T-helper 2 cell (primary cell): ENCODE data around the gene GAL3ST3.
"Not testable (repeated sequence)": the region's sequence is repeated elsewhere in the genome, so short reads cannot be mapped to it uniquely, and the experiment has no call there.

Experiments used
- DNase-seq, 5 experiments: peaks; one replicate each; pipeline versions ENCODE4 v3.0.0 to v3.0.0-alpha.2; 2012 to 2022

GAL3ST3 gene

DNA sequence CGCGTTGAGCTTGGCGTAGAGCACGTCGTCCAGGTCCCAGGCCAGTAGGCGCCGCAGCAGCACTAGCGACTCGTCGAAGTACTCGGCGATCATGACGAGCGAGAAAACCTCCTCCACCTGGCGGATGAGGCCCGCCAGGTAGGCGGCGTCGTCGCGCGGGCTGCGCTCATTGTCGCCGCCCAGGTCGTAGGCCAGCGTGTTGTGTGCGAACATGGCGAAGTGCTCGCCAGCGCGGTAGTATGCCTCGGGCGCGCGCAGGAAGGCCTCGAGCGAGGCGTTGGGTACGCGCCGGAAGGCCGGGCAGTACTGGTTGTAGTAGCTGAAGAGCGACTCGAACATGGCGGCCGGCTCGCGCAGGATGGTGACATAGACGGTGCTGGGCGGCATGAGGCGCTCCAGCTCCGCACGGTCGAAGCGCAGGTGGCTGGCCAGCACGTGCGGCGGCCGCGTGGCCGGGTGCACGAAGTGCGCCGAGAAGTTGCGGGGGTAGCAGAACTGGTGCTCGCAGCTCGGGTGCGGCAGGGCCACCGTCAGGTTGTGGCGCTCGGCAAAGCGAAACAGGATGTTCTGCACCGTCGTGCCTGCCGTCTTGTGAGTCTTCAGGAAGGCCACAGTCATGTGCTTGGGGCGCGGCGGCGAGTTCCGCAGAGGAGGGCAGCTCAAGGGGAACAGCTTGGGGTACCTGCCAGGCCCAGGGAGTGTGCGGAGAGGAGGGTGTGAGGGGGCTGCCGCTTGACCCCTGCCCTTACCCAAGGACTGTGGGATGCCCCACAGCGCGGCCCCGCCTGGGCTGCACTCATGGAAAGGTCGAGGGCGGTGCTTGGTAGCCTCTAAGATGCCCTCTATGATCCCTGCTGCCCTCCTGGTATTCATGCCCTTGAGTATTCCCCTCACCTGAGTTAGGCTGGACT is 5.7 kb downstream of the GAL3ST3 start:
- DNase-seq = no peak

DNA sequence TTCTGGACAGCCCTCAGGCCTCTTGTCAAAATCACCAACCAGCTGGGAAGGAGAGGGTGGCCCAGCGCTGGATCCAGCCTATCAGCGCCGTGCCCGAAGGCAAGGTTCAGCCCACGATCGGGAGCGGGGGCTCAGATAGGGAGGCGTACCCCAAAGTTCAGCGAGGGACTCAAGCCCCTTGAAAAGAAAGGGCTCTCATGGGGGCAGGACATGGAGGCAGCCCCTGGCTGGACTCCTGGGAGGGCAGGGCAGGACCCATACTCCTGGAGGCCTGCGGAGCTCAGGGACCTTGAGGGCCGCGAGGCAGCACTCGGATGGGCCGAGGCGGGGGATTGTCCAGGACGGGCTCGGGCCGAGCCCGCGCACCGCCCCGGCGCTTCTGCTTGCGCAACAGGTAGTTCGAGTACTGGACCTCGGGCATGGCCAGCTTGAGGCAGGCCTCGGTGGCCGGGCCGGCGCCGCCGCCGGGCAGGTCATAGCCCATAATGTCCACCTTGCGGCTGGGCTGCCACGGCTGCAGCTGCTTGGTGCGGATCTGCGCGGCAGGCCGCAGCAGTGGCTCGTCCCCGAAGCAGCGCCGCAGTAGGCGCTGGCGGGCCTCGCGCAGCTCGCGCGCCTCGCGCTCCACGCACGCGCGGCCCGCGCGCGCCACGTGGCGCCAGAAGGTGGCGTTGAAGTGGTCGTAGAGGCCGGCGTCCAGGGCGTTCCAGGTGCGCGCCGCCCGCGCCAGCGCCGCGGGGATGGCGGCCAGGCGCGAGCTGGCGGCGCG is 6.5 kb downstream of the GAL3ST3 start:
- no peak for DNase-seq

DNA sequence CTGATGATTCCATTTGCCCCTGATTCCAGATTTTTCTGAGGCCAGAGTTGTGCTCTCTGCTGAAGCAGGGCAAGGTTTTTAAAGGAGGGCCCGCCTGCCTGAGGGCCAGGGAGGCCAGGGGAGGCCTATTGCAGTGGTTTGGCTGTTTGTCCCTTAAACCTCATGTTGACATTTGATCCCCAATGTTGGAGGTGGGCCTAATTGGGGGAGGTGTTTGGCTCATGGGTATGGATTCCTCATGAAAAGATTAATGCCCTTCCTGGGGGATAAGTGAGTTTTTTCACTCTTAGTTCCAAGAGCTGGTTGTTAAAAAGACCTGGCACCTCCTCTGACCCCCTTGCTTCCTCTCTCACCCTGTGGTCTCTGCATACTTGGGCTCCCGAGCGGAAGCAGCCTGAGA is 9.2 kb downstream of the GAL3ST3 start:
- no peak for DNase-seq

DNA sequence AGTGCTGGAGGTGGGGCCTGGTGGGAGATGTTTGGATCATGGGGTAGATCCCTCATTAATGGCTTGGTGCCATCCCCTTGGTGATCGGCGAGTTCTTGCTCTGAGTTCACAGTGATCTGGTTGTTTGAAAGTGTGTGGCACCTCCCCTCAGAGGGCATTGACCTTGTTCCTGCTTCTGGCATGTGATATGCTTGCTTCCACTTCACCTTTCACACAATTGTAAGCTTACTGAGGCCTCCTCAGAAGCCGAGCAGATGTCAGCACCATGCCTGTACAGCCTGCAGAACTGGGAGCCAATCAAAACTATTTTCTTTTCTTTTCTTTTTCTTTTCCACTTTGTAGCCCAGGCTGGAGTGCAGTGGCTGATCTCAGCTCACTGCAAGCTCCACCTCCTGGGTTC is 11.6 kb downstream of the GAL3ST3 start:
- no peak for DNase-seq

DNA sequence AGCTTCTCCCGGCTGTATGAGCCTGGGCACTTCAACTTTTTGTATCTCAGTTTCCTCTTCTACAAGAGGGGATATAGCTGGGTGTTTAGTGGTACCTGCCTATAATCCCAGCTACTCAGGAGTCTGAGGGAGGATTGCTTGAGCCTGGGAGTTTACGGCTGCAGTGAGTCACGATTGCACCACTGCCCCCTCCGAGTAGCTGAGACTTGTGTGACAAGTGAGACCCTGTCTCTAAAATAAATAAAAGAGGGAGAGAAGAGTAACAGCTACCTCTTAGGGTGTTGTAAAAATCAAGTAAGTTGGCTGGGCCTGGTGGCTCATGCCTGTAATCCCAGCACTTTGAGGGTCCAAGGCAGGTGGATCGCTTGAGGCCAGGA is 12.6 kb downstream of the GAL3ST3 start:
- no peak for DNase-seq

DNA sequence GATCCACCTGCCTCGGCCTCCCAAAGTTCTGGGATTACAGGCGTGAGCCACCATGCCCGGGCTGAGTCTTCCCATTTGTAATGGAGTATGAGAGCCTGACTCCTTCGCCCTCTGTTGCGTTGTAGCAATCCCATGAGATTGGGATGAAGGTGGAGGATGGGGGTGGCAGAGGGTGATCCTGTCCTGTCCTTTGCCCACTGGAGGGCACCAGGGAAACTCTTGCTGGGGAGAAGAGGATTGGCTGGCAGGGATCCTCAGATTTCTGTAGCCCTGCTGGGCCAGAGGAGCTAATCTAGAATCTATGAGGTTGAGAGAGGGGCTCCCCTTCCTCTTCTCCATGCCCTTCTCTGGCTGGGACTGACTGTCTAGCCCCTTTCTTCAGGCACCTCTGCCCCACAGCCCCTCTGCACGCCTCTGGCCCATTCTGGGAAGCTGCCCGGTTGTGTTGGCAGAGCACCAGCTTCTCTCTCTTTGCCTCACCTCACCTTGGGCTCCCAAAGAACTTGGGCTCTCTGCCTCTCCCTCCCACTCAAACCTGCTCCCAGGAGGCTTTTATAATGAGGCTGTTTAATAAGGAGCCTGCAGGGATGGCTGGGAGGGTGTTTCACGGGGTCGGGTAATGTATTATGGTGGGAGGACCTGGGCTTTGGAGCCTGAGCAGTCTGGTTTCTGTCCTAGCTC is 13.2 kb downstream of the GAL3ST3 start:
- no peak for DNase-seq

DNA sequence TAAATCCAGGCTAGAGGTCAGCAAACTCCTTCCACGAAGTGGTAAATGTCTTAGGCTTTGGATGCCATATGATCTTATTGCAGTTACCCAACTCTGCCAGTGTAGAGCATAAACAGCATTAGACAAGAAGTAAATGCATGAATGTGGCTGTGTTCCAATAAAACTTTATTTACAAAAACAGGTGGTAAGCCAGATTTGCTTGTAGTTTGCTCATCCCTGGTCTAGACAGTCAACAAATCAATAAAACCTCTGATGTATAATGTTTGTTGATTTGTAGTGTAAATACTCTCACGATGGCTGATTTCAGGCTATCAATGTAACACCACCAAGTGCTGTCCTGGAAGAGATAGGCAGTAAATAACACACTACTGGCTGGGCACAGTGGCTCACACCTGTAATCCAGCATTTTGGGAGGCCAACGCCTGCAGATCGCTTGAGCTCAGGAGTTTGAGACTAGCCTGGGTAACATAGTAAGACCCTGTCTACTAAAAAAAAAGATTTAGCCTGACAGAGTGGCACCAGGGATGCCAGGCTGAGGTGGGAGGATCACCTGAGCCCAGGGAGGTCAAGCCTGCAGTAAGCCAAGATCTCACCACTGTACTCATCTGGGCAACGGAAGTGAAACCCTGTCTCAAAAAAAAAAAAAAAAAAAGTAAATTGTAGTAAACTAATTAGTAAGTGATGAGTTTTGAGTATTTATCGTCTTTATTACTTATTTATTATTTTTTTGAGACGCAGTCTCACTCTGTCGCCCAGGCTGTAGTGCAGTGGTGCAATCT is 15.8 kb downstream of the GAL3ST3 start:
- DNase-seq = no peak

DNA sequence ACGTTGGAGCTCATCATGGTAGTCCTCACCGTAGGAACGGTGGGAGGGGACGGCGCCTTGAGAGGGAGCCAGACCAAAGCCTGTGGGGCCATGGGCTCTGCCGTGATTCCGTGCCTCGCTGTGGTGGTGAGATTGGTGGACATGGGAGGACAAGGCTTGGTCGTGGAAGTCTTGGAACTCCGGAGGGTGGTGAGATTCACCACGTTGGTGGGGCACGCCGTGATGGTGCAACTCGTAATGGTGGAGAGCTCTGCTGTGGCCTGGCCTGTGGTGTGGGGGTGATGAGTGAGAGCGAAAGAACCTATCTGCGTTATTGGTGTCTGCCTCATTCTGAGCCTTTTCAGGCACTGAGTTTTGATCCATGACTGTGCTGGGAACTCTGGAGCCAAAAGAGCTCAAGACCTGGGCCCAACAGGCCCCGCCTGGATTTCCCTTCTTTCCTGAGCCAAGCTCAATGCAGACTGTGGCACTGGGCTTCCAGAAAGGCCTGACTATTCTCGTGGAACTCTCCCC is 22.9 kb downstream of the GAL3ST3 start, which contains the start of gene CATSPER1:
CATSPER1 (minus strand) TSS at position 463 of the 513 bp plus-strand sequence; CDS start at position 363, 100 bp downstream.
- DNase-seq = no peak

DNA sequence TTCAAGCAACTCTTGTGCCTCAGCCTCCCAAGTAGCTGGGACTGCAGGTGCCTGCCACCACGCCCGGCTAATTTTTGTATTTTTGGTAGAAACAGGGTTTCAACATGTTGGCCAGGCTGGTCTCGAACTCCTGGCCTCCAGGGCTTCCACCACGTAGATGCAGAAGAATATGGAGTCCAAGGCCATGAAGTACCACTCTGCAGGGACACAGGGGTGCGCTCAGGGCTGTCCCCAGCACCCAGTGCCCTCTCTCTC is 25.8 kb downstream of the GAL3ST3 start:
- DNase-seq = not testable (repeated sequence)

DNA sequence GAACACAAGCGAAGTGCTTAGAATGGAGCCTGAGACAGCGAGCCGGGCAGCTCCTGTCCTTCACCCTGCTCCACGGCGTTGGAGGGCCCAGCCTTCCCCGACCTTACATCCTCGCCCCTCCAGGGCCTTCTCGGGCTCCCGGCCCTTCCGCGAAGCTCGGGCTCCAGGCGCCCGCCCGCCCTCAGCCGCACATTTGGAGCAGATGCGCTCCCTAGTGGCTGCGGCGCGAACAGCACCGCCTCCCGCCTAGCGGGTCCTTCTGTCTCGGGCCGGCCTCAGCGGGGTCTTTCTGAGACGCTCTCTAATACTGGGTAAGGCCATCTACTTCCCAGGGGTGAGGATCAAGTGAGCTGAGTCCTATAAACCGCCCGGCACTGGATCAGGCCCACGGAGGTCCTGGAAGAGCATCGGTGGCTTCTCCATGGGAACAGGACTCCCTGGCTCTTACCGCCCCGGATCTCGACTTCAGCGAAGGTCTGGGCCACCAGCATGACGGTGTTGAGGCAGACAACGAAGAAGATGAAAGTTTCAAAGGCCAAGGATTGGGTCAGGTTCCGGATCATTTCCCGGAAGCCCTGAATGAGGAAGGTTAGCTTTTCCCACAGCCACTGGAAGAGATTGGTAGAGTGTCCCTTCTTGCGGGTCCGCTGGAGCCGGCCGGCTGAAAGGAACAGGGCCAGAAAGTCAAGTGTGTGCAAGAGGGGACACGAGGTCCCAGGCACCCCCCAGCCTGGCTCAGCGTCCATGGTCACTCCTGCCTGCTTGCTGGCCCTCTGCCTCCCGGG is 26.4 kb downstream of the GAL3ST3 start:
- DNase-seq = peak; percentile 49 to 78 (median 66)

DNA sequence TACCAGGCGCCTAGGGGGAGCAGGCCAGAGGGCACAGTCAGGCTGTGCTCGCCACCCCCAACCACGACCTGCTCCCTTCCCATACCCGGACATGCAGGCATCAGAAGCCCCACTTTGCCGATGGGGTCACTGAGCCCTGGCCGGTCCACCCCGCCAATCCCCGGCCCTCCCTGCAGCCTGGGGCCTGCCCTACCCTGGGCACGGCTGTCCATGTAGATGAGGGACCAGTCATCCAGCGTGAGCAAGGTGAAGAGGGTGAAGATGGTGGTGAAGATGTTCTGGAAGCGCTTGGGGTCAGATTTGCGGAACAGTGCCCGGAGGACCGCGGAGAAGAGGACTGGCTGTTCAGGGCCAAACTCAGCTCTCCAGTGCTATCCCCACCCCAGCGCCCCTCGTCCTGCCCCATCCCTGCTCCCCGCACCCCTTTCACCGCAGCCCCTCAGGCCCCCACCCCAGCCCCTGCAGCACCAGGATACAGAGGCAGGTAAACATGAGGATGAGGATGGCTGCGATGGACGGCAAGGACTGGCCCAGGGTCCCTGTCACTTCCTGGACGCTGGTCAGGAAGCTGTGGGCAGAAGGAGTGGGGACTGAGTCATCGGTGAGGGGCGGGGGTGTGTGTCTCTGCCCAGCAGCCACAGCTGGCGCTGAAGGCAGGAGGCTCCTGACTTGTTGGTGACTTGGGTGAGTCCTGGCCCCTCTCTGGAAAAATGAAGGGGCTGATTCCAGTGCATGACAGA is 28.2 kb downstream of the GAL3ST3 start:
- DNase-seq = no peak

DNA sequence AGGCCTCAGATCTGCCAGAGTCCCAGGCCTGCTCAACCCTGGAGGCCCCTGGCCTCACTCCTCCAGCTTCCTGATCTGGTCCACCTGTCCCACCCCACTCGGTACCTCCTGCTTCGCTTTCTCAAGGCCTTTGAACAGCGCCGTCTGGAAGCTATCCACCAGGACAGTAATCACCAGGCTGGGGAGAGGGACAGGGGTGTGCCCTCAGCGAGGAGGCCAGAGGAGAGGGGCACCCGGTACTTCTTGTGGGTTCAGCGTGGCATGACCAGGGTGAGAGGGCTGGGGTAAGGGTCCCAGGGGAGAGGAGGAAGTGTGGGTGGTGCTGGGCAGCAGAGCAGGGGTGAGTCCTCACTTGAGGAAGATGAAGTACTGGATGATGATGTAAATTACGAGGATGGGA is 28.7 kb downstream of the GAL3ST3 start:
- DNase-seq = no peak

DNA sequence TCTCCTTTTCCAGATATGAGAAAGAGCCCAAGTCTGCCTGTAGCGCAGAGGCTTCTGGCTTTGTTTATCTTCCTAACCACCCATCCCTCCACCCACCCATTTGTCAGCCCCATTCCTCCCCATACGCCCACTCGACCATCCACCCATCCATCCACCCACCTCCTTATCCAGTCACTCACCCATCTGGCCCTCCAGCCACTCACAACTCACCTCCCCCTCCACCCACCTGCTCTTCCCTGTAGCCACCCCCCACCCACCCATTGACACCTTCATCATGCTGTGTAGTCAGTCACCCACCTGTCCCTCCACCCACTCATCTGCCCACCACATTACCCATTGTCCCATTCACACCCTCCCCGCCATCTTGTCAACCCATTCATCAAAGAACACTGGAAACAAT is 31.6 kb downstream of the GAL3ST3 start:
- DNase-seq = no peak

DNA sequence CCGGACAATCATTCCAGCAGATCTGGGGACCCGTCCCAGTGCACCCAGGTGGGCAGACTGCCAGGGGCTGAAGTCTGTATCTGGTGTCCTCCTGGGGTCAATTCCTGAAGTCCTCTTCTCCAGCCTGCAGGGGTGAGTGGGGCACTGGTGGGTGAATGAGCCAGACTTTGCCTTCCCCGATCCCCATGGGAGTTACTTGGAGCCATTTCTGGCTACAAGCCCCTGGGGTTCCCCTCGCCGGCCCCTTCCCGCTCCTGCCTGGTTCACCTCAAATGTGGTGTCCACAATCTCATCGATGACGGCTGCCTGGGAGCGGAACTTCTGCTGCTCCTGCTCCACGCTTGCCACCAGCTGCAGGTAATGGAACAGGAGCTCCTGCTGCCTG is 32.2 kb downstream of the GAL3ST3 start:
- no peak for DNase-seq

DNA sequence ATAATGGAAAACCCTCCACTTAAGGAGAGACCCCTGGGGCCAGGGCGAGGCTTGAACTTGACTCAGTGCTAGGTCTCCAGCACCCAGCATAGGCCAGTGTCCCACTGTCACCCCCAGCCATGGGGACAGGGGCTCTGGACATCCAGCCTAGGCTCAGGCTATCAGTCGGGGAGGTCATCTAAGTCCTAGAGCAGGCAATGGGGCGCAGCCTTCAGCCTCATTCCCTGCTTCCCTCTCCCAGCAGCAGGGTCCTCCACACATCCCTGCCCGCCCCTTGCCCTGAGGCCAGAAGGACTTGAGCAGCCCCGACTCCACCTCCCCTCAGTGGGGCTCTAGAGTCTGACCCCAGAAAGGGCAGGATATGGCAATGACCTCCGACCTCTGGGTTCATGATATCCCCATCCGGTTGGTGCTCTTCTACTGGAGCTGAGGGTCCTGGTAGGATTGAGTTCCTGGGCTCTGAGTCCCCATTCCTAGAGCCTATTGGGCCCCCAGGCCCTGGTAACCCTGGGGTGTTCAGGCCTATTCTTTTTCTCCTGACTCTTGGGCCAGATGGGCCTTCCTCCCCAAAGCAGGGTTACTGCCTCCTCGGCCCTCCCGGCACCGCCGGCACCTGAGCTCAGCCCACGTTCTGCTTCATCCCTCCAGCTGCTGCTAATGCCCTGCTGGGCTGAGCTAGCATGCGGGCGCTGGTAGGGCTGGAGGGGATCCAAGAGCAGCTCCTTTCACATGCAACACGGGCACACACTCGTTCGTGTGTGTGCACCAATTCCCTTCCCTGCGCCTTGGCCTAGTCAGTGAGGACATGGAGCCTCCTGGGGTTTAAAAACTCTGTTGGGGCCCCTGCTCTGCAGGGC is 32.8 kb downstream of the GAL3ST3 start:
- no peak for DNase-seq

DNA sequence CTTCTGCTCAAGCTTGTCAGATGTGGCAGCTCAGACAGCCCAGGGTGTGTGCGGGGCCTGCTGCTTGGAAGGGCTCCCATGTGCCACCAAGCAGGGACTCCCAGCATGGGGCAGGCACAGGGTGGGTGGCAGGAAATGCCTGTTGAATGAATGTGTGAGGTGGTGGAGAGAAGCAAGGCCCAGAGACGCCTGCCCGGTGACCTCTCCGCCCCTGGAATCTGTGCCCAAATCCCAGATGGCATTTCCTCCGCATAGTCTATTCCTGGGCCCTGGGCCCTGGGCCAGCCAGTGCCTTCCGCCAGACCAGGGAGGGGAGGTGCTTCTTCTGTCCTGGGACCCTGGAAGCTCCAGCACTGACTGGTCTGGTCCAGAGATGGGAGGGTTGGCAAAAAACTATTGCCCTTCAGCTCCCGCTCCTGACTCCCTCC is 33.5 kb downstream of the GAL3ST3 start:
- DNase-seq = no peak

DNA sequence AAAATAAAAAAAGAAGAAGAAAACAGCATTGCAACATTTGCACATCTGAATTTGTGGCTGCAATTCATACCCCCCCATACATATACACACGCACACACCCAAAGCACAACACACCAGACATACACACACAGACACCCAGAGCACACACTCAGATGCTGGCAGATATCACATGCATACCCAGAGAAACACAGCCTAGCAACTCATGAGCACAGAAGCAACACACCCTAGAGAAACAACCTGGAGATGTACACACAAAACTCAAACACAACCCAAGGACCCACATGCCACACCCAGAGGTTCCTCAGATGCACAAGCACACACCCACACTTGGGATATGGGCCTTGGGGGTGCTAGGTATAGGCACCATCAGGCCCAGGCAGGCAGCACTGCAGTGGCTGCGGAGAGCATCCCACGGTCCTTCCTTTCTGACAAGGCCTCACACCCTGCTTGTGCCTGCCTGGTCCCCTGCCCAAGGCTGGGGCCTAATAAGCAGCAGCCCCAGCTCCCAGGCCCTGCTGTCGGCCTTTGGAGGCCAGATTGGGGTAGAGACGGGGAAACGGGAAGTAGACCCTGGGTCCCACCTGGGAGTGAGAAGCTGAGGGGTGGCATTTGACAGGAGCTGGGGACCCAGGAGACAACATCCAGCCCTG is 34.0 kb downstream of the GAL3ST3 start:
- no peak for DNase-seq

DNA sequence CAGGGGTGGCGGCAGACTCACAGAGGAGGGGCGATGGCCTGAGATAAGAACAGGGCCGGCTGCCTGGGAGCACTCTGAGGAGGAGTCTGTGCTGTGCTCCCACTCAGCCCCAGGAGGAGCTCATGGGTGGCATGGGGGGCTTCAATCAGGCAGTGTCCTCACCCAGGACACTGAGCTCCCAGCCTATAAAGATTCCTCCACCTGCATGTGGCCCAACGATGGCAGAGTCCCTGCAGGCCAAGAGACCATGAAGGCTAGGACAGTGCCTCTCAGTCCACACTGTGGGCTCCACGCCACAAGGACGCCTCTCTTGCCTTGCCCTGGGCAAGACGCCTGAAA is 35.2 kb downstream of the GAL3ST3 start:
- DNase-seq = no peak

DNA sequence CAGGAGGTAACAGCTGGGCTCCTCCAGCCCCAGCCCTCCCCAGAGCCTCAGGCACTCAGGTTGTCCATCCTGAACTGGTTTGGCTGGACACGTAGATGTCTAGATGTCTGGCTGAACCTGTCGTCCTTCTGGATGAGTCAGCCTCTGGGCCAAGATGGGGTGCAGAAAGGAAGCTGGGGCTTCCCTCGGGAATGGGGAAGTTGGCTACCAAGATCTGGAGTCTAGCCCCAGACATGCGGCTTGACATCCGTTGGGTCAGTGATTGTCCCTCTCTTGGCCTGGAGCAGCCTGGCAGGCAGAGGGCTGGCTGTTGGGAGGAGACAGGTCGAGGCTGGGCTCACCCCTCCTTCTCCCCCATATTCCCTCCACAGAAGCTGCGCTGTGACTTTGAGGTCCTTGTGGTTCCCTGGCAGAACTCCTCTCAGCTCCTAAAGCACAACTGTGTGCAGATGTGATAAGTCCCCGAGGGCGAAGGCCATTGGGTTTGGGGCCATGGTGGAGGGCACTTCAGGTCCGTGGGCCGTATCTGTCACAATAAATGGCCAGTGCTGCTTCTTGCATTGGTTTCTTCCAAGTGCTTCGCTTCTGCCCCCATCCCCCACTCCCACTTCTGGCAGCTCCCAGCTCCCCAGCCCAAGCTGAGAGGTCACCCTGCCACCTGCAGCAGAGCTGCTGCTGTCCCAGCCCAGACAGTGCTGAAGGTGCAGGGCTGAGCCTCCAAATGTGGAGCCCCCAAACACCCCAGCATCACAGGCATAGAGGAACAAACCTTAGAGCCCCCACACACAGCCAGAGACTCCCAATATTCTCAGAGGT is 35.8 kb downstream of the GAL3ST3 start:
- no peak for DNase-seq
